Lung (tissue), 12 donors: ENCODE results near the gene RAET1G. TPM values are rescaled to one million over a fixed set of nuclear protein-coding genes. Genes with fewer than 3 reads are reported as not detected.

Source experiments
- ATAC-seq: fragments of 200-7000 bp; cut with Tn5 transposase; one replicate; pipeline ENCODE4 v1.9.1; 2020; ENCODE audit warnings: moderate number of reproducible peaks; ENCODE audit not compliant: insufficient read depth, low FRiP score
- DNase-seq, 3 donors: peaks; one replicate each; pipeline ENCODE4 v3.0.0-alpha.2; 2013 to 2017
- H3K27ac ChIP-seq, 2 donors: one replicate each; pipeline ENCODE4 v1.5.1; 2013; ENCODE audit warnings: mild to moderate bottlenecking in 2 of 2, moderate library complexity in 2 of 2, control low read depth in 1 of 2, inconsistent platforms in 1 of 2, low read depth in 1 of 2, low read length in 1 of 2
- H3K27me3 ChIP-seq, 3 donors: one replicate each; pipeline ENCODE4 v1.5.1; 2013; ENCODE audit warnings: low read length in 2 of 3; ENCODE audit not compliant: control insufficient read depth in 3 of 3, insufficient read depth in 3 of 3
- H3K36me3 ChIP-seq, 4 donors: one replicate each; pipeline ENCODE4 v1.5.1; 2013; ENCODE audit warnings: low read length in 4 of 4, mild to moderate bottlenecking in 1 of 4, moderate library complexity in 1 of 4; ENCODE audit not compliant: control insufficient read depth in 4 of 4, insufficient read depth in 4 of 4
- H3K4me1 ChIP-seq, 5 donors: one replicate each; pipeline ENCODE4 v1.5.1; 2013; ENCODE audit warnings: low read length in 5 of 5, mild to moderate bottlenecking in 2 of 5, moderate library complexity in 1 of 5; ENCODE audit not compliant: control insufficient read depth in 5 of 5, insufficient read depth in 5 of 5
- H3K4me3 ChIP-seq: one replicate; pipeline ENCODE4 v1.5.1; 2013; ENCODE audit warnings: mild to moderate bottlenecking, control low read depth, moderate library complexity
- H3K9ac ChIP-seq, 2 donors: one replicate each; pipeline ENCODE4 v1.5.1; 2013; ENCODE audit warnings: low read length in 2 of 2, control low read depth in 1 of 2; ENCODE audit not compliant: insufficient read depth in 1 of 2
- H3K9me3 ChIP-seq, 4 donors: one replicate each; pipeline ENCODE4 v1.5.1; 2013; ENCODE audit warnings: low read length in 3 of 4, mild to moderate bottlenecking in 1 of 4, moderate library complexity in 1 of 4; ENCODE audit not compliant: control insufficient read depth in 4 of 4, insufficient read depth in 3 of 4
- CTCF ChIP-seq: IDR thresholded peaks from 2 replicates; pipeline ENCODE4 v1.5.1; 2012; ENCODE audit warnings: mild to moderate bottlenecking; ENCODE audit errors: control extremely low read depth, extremely low read depth
- WGBS, 2 donors: extraction: QIAGEN DNeasy Blood & Tissue Kit; methylation state at CpG; one replicate each; pipeline ENCODE4 v1.1.7; 2013; 5-methylcytosine and 5-hydroxymethylcytosine counted together
- polyA plus RNA-seq, 2 donors: library from polyadenylated mRNA; stranded (reverse); fragments of 200-250 nt; gene quantifications; one replicate each; pipeline ENCODE4 v1.2.1, GENCODE V29; 2013
- total RNA-seq, 2 donors: library from RNA; depleted of rRNA in 1 of 2; stranded (reverse); fragments of >200 nt in 1 of 2; gene quantifications; one replicate each; pipeline ENCODE4 v1.2.1, GENCODE V29; 2014 to 2021
- donor health status: control.
- donor health status: control.
- donor health status: Bipolar disorder and iron deficiency.
- donor health status: healthy.
- donor health status: DM: yes; HTN: yes; CAD: no.

The RAET1G gene
- total and polyA plus RNA-seq, 4 donors, result 0.32 to 1.8 (median 0.99) TPM

GRCh38 chr6:149887343-149887742 is 35.6 kb downstream of the RAET1G start:
- H3K27me3 ChIP-seq, result no peaks in the 10 kb centered on the region
- H3K9ac ChIP-seq, result no peak overlapping the region
- no peak overlapping the region for H3K4me3 ChIP-seq
- H3K36me3 ChIP-seq, result no peaks in the 10 kb centered on the region
- H3K27ac ChIP-seq, result no peak overlapping the region
- H3K9me3 ChIP-seq, result no peaks in the 10 kb centered on the region
- no peak for TF ChIP-seq CTCF
- DNase-seq (no peak), ATAC-seq (no peak)
- WGBS, 2 donors, result 80 to 84% methylated on average over 3 of the region's 3 CpGs
- peaks cover 0 to 8% (median 0%) of the 10 kb centered on the region in 5 donors for H3K4me1 ChIP-seq

- ATAC-seq, result no peak
- Histone ChIP-seq H3K36me3 (no peaks in the 10 kb centered on the region), H3K4me3 (no peak overlapping the region), H3K27ac (no peak overlapping the region), H3K9ac (no peak overlapping the region), H3K27me3 (no peaks in the 10 kb centered on the region), H3K4me1 (peaks cover 0 to 8% (median 0%) of the 10 kb centered on the region in 5 donors), H3K9me3 (no peaks in the 10 kb centered on the region)
- no peak for DNase-seq
- no peak for TF ChIP-seq CTCF
- 88 to 93% methylated on average over 3 of the region's 3 CpGs for WGBS, 2 donors
These were observed 37.0 kb downstream of the RAET1G start for GRCh38 chr6:149885888-149886287.

- H3K4me1 ChIP-seq, result peaks cover 0 to 8% (median 0%) of the 10 kb centered on the region in 5 donors
- TF ChIP-seq CTCF, result no peak
- no peak overlapping the region for H3K9ac ChIP-seq
- no peaks in the 10 kb centered on the region for H3K27me3 ChIP-seq
- no peaks in the 10 kb centered on the region for H3K9me3 ChIP-seq
- no peak overlapping the region for H3K4me3 ChIP-seq
- H3K36me3 ChIP-seq, result no peaks in the 10 kb centered on the region
- ATAC-seq (no peak), DNase-seq (no peak)
- H3K27ac ChIP-seq, result no peak overlapping the region
- WGBS, 2 donors, result 81 to 87% methylated on average over 7 of the region's 7 CpGs
These were observed 38.3 kb downstream of the RAET1G start for GRCh38 chr6:149884617-149885016.

GRCh38 chr6:149884215-149884614 is 38.7 kb downstream of the RAET1G start:
- H3K9me3 ChIP-seq, result no peaks in the 10 kb centered on the region
- peaks cover 0 to 8% (median 0%) of the 10 kb centered on the region in 5 donors for H3K4me1 ChIP-seq
- ATAC-seq (peak; percentile 43), DNase-seq (peak; percentile 72 to 80 (median 73))
- H3K36me3 ChIP-seq, result no peaks in the 10 kb centered on the region
- H3K27me3 ChIP-seq, result no peaks in the 10 kb centered on the region
- no peak for TF ChIP-seq CTCF
- H3K4me3 ChIP-seq, result no peak overlapping the region
- H3K9ac ChIP-seq, result no peak overlapping the region
- 53 to 68% methylated on average over 11 of the region's 11 CpGs for WGBS, 2 donors
- no peak overlapping the region for H3K27ac ChIP-seq
